Activated CD4-positive, alpha-beta memory T cell treated with anti-CD3 and anti-CD28 coated beads, Interleukin-2, amount 10 ng/mL, durations not matched to agents 7 days and 5 days (primary cell): ENCODE results near the gene SCAPER. TPM values are rescaled to one million over a fixed set of nuclear protein-coding genes. Genes with fewer than 3 reads are reported as not detected.
A peak's percentile ranks its signal among the peaks of the same experiment; 100 is the strongest.
"Not testable (repeated sequence)": the region's sequence is repeated elsewhere in the genome, so short reads cannot be mapped to it uniquely, and the experiment has no call there.

Source experiments
- CTCF ChIA-PET: fragments of 350-600 bp; sonication (Branson Sonifier 250); formaldehyde crosslinking; loops from one replicate; lab custom pipeline; 2021; ENCODE audit warnings: antibody characterized with exemption, inconsistent platforms; lab: Charles Lee
- POLR2A ChIA-PET: fragments of 350-600 bp; sonication (Branson Sonifier 250); formaldehyde crosslinking; loops from one replicate; lab custom pipeline; 2021; ENCODE audit warnings: antibody characterized with exemption; lab: Charles Lee
- DNase-seq: peaks from one replicate; pipeline ENCODE4 v3.0.0-alpha.2; 2020
- H3K27ac Mint-ChIP-seq: one replicate; pipeline ENCODE4 v1.8.0; 2021; ENCODE audit warnings: mild to moderate bottlenecking, mixed read lengths
- H3K27me3 Mint-ChIP-seq: one replicate; pipeline ENCODE4 v1.8.0; 2021; ENCODE audit warnings: mixed read lengths
- H3K36me3 Mint-ChIP-seq: one replicate; pipeline ENCODE4 v1.8.0; 2021; ENCODE audit warnings: low read depth, mixed read lengths
- H3K4me1 Mint-ChIP-seq: one replicate; pipeline ENCODE4 v1.8.0; 2021; ENCODE audit warnings: mixed read lengths
- H3K4me3 Mint-ChIP-seq: one replicate; pipeline ENCODE4 v1.8.0; 2021; ENCODE audit warnings: mild to moderate bottlenecking, mixed read lengths
- H3K9me3 Mint-ChIP-seq: one replicate; pipeline ENCODE4 v1.8.0; 2021; ENCODE audit warnings: mixed read lengths
- total RNA-seq, 2 experiments: library from RNA; stranded (reverse); gene quantifications; one replicate each; pipeline ENCODE4 v1.2.3, GENCODE V29; 2021

Gene SCAPER
- total RNA-seq, 2 experiments from 2014 or later, result 19.2 to 21.9 TPM

- Mint-ChIP-seq H3K27me3 (peaks cover 5% of the 10 kb centered on the region), H3K9me3 (no peaks in the 10 kb centered on the region), H3K27ac (no peak overlapping the region), H3K36me3 (peaks cover 3% of the 10 kb centered on the region), H3K4me1 (peaks cover 25% of the 10 kb centered on the region), H3K4me3 (no peak overlapping the region)
- no peak for DNase-seq
- ChIA-PET POLR2A (interaction anchor here (1.1 kb wide), 1 partner anchor 10 kb away, joined by 6 read pairs; no protein-coding TSS in a partner anchor), CTCF (interaction anchor here (0.6 kb wide), 1 partner anchor 52 kb away, joined by 4 read pairs; no protein-coding TSS in a partner anchor)
Observed at GRCh38 chr15:76313731-76314130, 591.4 kb downstream of the SCAPER start.

GRCh38 chr15:76313175-76313567 lies 592.0 kb downstream of the SCAPER start:
- not testable (repeated sequence) for DNase-seq, H3K27ac Mint-ChIP-seq, H3K27me3 Mint-ChIP-seq, H3K36me3 Mint-ChIP-seq, H3K9me3 Mint-ChIP-seq
- Mint-ChIP-seq H3K4me3 (peak overlapping the region; percentile 33), H3K4me1 (peaks cover 26% of the 10 kb centered on the region)
- POLR2A ChIA-PET, result interaction anchor here (1.1 kb wide), 1 partner anchor 10 kb away, joined by 6 read pairs; no protein-coding TSS in a partner anchor
- CTCF ChIA-PET, result interaction anchor here (0.6 kb wide), 1 partner anchor 51 kb away, joined by 4 read pairs; no protein-coding TSS in a partner anchor

GRCh38 chr15:76312540-76313174 lies 592.5 kb downstream of the SCAPER start:
- DNase-seq, result no peak
- Mint-ChIP-seq H3K4me1 (peaks cover 26% of the 10 kb centered on the region), H3K36me3 (peaks cover 3% of the 10 kb centered on the region), H3K27ac (peak overlapping the region; percentile 11), H3K4me3 (peak overlapping the region; percentile 33), H3K27me3 (peaks cover 3% of the 10 kb centered on the region), H3K9me3 (no peaks in the 10 kb centered on the region)
- ChIA-PET CTCF (no interaction called here), POLR2A (interaction anchor here (1.1 kb wide), 1 partner anchor 11 kb away, joined by 6 read pairs; no protein-coding TSS in a partner anchor)

GRCh38 chr15:76311100-76311953 lies 593.8 kb downstream of the SCAPER start, which contains the start of gene ETFA:
ETFA (minus strand) TSS chr15:76311469; CDS start chr15:76311388, 81 bp downstream.
- H3K27ac Mint-ChIP-seq, result peak within 1 kb of the TSS; percentile 76
- H3K4me3 Mint-ChIP-seq, result peak within 1 kb of the TSS; percentile 89
- peaks cover 26% of the 10 kb centered on the region for H3K4me1 Mint-ChIP-seq
- ChIA-PET CTCF (interaction anchor here (0.7 to 2.4 kb wide), 4 partner anchors 23 to 29 kb away, joined by 3 to 10 read pairs (median 3); partner anchors contain the start of gene ISL2), POLR2A (interaction anchor here (0.8 to 2.1 kb wide), 5 partner anchors 13 to 34 kb away, joined by 3 to 13 read pairs (median 4); partner anchors contain the start of gene ISL2)
- DNase-seq, result peak; percentile 96
- peaks cover 3% of the 10 kb centered on the region for H3K27me3 Mint-ChIP-seq
- no peaks in the 10 kb centered on the region for H3K9me3 Mint-ChIP-seq
- H3K36me3 Mint-ChIP-seq, result peaks cover 3% of the 10 kb centered on the region

- Mint-ChIP-seq H3K4me1 (peaks cover 26% of the 10 kb centered on the region), H3K36me3 (peaks cover 3% of the 10 kb centered on the region), H3K27me3 (peaks cover 3% of the 10 kb centered on the region), H3K9me3 (no peaks in the 10 kb centered on the region), H3K4me3 (peak overlapping the region; percentile 89), H3K27ac (peak overlapping the region; percentile 76)
- POLR2A ChIA-PET, result interaction anchor here (0.8 to 2.1 kb wide), 4 partner anchors 17 to 35 kb away, joined by 4 to 13 read pairs (median 5); partner anchors contain the start of gene ISL2
- DNase-seq, result no peak
- CTCF ChIA-PET, result interaction anchor here (0.5 to 2.4 kb wide), 4 partner anchors 23 to 1204 kb away, joined by 3 to 10 read pairs (median 3); partner anchors contain the start of gene ISL2
Observed at GRCh38 chr15:76310475-76311099, 594.6 kb downstream of the SCAPER start.

GRCh38 chr15:76309601-76310330 lies 595.4 kb downstream of the SCAPER start:
- DNase-seq, result no peak
- Mint-ChIP-seq H3K27ac (no peak overlapping the region), H3K4me1 (peaks cover 26% of the 10 kb centered on the region), H3K4me3 (peak overlapping the region; percentile 89), H3K36me3 (peaks cover 6% of the 10 kb centered on the region), H3K9me3 (no peaks in the 10 kb centered on the region), H3K27me3 (no peaks in the 10 kb centered on the region)
- POLR2A ChIA-PET, result interaction anchor here (2.0 to 2.1 kb wide), 3 partner anchors 16 to 26 kb away, joined by 4 to 13 read pairs (median 6); partner anchors contain the start of gene ISL2
- CTCF ChIA-PET, result interaction anchor here (0.5 to 2.4 kb wide), 3 partner anchors 26 to 1203 kb away, joined by 3 to 10 read pairs (median 3); partner anchors contain the start of gene ISL2

GRCh38 chr15:76303909-76304308 lies 601.2 kb downstream of the SCAPER start:
- DNase-seq, result no peak
- Mint-ChIP-seq H3K36me3 (peaks cover 6% of the 10 kb centered on the region), H3K27me3 (no peaks in the 10 kb centered on the region), H3K27ac (no peak overlapping the region), H3K9me3 (peaks cover 2% of the 10 kb centered on the region), H3K4me3 (no peak overlapping the region), H3K4me1 (peaks cover 5% of the 10 kb centered on the region)
- ChIA-PET CTCF (no interaction called here), POLR2A (no interaction called here)

- H3K4me3 Mint-ChIP-seq, result no peak overlapping the region
- H3K27ac Mint-ChIP-seq, result no peak overlapping the region
- ChIA-PET POLR2A (no interaction called here), CTCF (no interaction called here)
- DNase-seq, result no peak
- peaks cover 9% of the 10 kb centered on the region for H3K36me3 Mint-ChIP-seq
- peaks cover 2% of the 10 kb centered on the region for H3K9me3 Mint-ChIP-seq
- peaks cover 3% of the 10 kb centered on the region for H3K4me1 Mint-ChIP-seq
- no peaks in the 10 kb centered on the region for H3K27me3 Mint-ChIP-seq
Observed at GRCh38 chr15:76299786-76300185, 605.4 kb downstream of the SCAPER start.

- Mint-ChIP-seq H3K27me3 (no peaks in the 10 kb centered on the region), H3K9me3 (peaks cover under 1% of the 10 kb centered on the region), H3K36me3 (peaks cover 9% of the 10 kb centered on the region), H3K4me3 (no peak overlapping the region), H3K27ac (no peak overlapping the region), H3K4me1 (peaks cover 3% of the 10 kb centered on the region)
- POLR2A ChIA-PET, result no interaction called here
- CTCF ChIA-PET, result no interaction called here
- no peak for DNase-seq
Observed at GRCh38 chr15:76298986-76299385, 606.2 kb downstream of the SCAPER start.

- H3K4me3 Mint-ChIP-seq, H3K27ac Mint-ChIP-seq, DNase-seq, H3K27me3 Mint-ChIP-seq, H3K4me1 Mint-ChIP-seq, CTCF ChIA-PET, H3K9me3 Mint-ChIP-seq: not testable (repeated sequence)
- POLR2A ChIA-PET, result interaction anchor here (0.7 to 1.2 kb wide), 2 partner anchors 20 to 37 kb away, joined by 3 to 4 read pairs; no protein-coding TSS in a partner anchor
- H3K36me3 Mint-ChIP-seq, result peaks cover 13% of the 10 kb centered on the region
Observed at GRCh38 chr15:76297951-76298350, 607.2 kb downstream of the SCAPER start.
